Measurements from ENCODE around the gene MGAT4C.

MGAT4C gene

GRCh38 chr12:86018361-86018760 lies 237.8 kb downstream of the MGAT4C start:
- DNase-seq (ENCODE audit: insufficient read length) (no peak), FAIRE-seq (no peak)
- no peak for TF ChIP-seq TAF1 (IDR thresholded peaks at IDR 0.05; ENCODE audit: borderline replicate concordance, low read depth, low read length)
- no peak for TF ChIP-seq POLR2A (IDR thresholded peaks at IDR 0.05; ENCODE audit: low read depth, low read length)
- no peak for TF ChIP-seq POLR2AphosphoS5 (IDR thresholded peaks at IDR 0.05; ENCODE audit: low read depth, low read length)

GRCh38 chr12:86015026-86015425 lies 241.2 kb downstream of the MGAT4C start:
- FAIRE-seq (no peak), DNase-seq (ENCODE audit: insufficient read length) (no peak)
- TF ChIP-seq POLR2AphosphoS5 (IDR thresholded peaks at IDR 0.05; ENCODE audit: low read depth, low read length), result no peak
- TF ChIP-seq POLR2A (IDR thresholded peaks at IDR 0.05; ENCODE audit: low read depth, low read length), result no peak
- no peak for TF ChIP-seq TAF1 (IDR thresholded peaks at IDR 0.05; ENCODE audit: borderline replicate concordance, low read depth, low read length)

GRCh38 chr12:86006727-86007126 lies 249.5 kb downstream of the MGAT4C start:
- DNase-seq (ENCODE audit: insufficient read length) (no peak), FAIRE-seq (no peak)
- TF ChIP-seq POLR2AphosphoS5 (IDR thresholded peaks at IDR 0.05; ENCODE audit: low read depth, low read length) (no peak), POLR2A (IDR thresholded peaks at IDR 0.05; ENCODE audit: low read depth, low read length) (no peak), TAF1 (IDR thresholded peaks at IDR 0.05; ENCODE audit: borderline replicate concordance, low read depth, low read length) (no peak)

GRCh38 chr12:85998074-85998473 lies 258.1 kb downstream of the MGAT4C start:
- FAIRE-seq, result no peak
- TF ChIP-seq POLR2A (IDR thresholded peaks at IDR 0.05; ENCODE audit: low read depth, low read length) (no peak), TAF1 (IDR thresholded peaks at IDR 0.05; ENCODE audit: borderline replicate concordance, low read depth, low read length) (no peak), POLR2AphosphoS5 (IDR thresholded peaks at IDR 0.05; ENCODE audit: low read depth, low read length) (no peak)
- no peak for DNase-seq (ENCODE audit: insufficient read length)

- no peak for DNase-seq (ENCODE audit: insufficient read length)
- FAIRE-seq, result no peak
- TF ChIP-seq POLR2AphosphoS5 (IDR thresholded peaks at IDR 0.05; ENCODE audit: low read depth, low read length) (no peak), POLR2A (IDR thresholded peaks at IDR 0.05; ENCODE audit: low read depth, low read length) (no peak), TAF1 (IDR thresholded peaks at IDR 0.05; ENCODE audit: borderline replicate concordance, low read depth, low read length) (no peak)
Observed at GRCh38 chr12:85996280-85996679, 259.9 kb downstream of the MGAT4C start.

GRCh38 chr12:85993746-85994145 lies 262.4 kb downstream of the MGAT4C start:
- DNase-seq (ENCODE audit: insufficient read length) (no peak), FAIRE-seq (no peak)
- no peak for TF ChIP-seq TAF1 (IDR thresholded peaks at IDR 0.05; ENCODE audit: borderline replicate concordance, low read depth, low read length)
- no peak for TF ChIP-seq POLR2A (IDR thresholded peaks at IDR 0.05; ENCODE audit: low read depth, low read length)
- no peak for TF ChIP-seq POLR2AphosphoS5 (IDR thresholded peaks at IDR 0.05; ENCODE audit: low read depth, low read length)

- no peak for FAIRE-seq
Observed at GRCh38 chr12:85985996-85986395, 270.2 kb downstream of the MGAT4C start.

GRCh38 chr12:85983601-85984000 lies 272.6 kb downstream of the MGAT4C start:
- DNase-seq (ENCODE audit: insufficient read length) (no peak), FAIRE-seq (no peak)
- TF ChIP-seq POLR2A (IDR thresholded peaks at IDR 0.05; ENCODE audit: low read depth, low read length) (no peak), TAF1 (IDR thresholded peaks at IDR 0.05; ENCODE audit: borderline replicate concordance, low read depth, low read length) (no peak), POLR2AphosphoS5 (IDR thresholded peaks at IDR 0.05; ENCODE audit: low read depth, low read length) (no peak)

More at GRCh38 chr12:85985996-85986395, 270.2 kb downstream of the MGAT4C start:
- no peak for DNase-seq (ENCODE audit: insufficient read length)
- TF ChIP-seq POLR2A (IDR thresholded peaks at IDR 0.05; ENCODE audit: low read depth, low read length) (no peak), POLR2AphosphoS5 (IDR thresholded peaks at IDR 0.05; ENCODE audit: low read depth, low read length) (no peak), TAF1 (IDR thresholded peaks at IDR 0.05; ENCODE audit: borderline replicate concordance, low read depth, low read length) (no peak)

GRCh38 chr12:85979641-85980040 lies 276.6 kb downstream of the MGAT4C start:
- TF ChIP-seq POLR2AphosphoS5 (IDR thresholded peaks at IDR 0.05; ENCODE audit: low read depth, low read length), result no peak
- TF ChIP-seq TAF1 (IDR thresholded peaks at IDR 0.05; ENCODE audit: borderline replicate concordance, low read depth, low read length), result no peak
- TF ChIP-seq POLR2A (IDR thresholded peaks at IDR 0.05; ENCODE audit: low read depth, low read length), result no peak
- DNase-seq (ENCODE audit: insufficient read length) (no peak), FAIRE-seq (no peak)

GRCh38 chr12:85975716-85976115 lies 280.5 kb downstream of the MGAT4C start:
- FAIRE-seq, result no peak
- TF ChIP-seq POLR2AphosphoS5 (IDR thresholded peaks at IDR 0.05; ENCODE audit: low read depth, low read length), result no peak
- TF ChIP-seq POLR2A (IDR thresholded peaks at IDR 0.05; ENCODE audit: low read depth, low read length), result no peak
- TF ChIP-seq TAF1 (IDR thresholded peaks at IDR 0.05; ENCODE audit: borderline replicate concordance, low read depth, low read length), result no peak
- DNase-seq (ENCODE audit: insufficient read length), result no peak

GRCh38 chr12:85971800-85972199 lies 284.4 kb downstream of the MGAT4C start:
- DNase-seq (ENCODE audit: insufficient read length) (no peak), FAIRE-seq (no peak)

GRCh38 chr12:85968606-85969005 lies 287.6 kb downstream of the MGAT4C start:
- FAIRE-seq, result no peak
- no peak for TF ChIP-seq POLR2A (IDR thresholded peaks at IDR 0.05; ENCODE audit: low read depth, low read length)
- no peak for TF ChIP-seq POLR2AphosphoS5 (IDR thresholded peaks at IDR 0.05; ENCODE audit: low read depth, low read length)
- TF ChIP-seq TAF1 (IDR thresholded peaks at IDR 0.05; ENCODE audit: borderline replicate concordance, low read depth, low read length), result no peak

More at GRCh38 chr12:85971800-85972199, 284.4 kb downstream of the MGAT4C start:
- TF ChIP-seq POLR2A (IDR thresholded peaks at IDR 0.05; ENCODE audit: low read depth, low read length) (no peak), POLR2AphosphoS5 (IDR thresholded peaks at IDR 0.05; ENCODE audit: low read depth, low read length) (no peak), TAF1 (IDR thresholded peaks at IDR 0.05; ENCODE audit: borderline replicate concordance, low read depth, low read length) (no peak)

More at GRCh38 chr12:85968606-85969005, 287.6 kb downstream of the MGAT4C start:
- no peak for DNase-seq (ENCODE audit: insufficient read length)
